ENCODE results near the gene CDKN2D. TPM values are rescaled to one million over a fixed set of nuclear protein-coding genes. Genes with fewer than 3 reads are reported as not detected.

Gene CDKN2D
- total and polyA plus RNA-seq, 10 of the 15 experiments (the other 5 are each of a cell fraction or from before 2014, with no cell fraction given): 0.53 to 17.2 (median 6.7) TPM

DNA sequence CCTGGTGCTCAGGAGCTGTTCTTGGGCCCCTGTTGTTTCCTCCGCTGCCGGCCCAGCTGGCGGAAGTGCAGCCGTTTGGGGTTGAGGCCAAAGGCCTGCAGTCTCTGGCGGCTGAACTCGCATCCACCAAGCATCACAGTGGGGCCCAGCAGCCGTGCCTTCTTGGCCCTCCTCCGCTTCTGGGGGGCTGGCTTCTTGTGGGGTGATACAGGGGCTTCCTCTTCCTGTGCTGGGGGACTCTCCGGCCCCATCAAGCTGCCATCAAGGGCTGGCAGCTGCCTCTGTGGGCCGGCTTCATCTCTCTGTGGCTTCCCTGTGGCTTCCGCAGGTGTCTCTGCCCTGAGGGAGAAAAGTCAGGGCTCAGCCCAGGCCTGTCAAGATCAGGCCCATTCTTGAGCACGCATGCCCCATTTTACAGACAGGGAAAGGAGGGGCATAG is 14.8 kb downstream of the CDKN2D start:
- Histone ChIP-seq H4K20me1 (ENCODE audit: control insufficient read depth, insufficient read depth) (no peaks in the 10 kb centered on the region), H2AFZ (ENCODE audit: control insufficient read depth, low read depth, low read length) (no peak overlapping the region; the same call in 1 of the 2 replicates), H3K9me3 (replicated peaks; ENCODE audit: control insufficient read depth, insufficient read depth, low read length) (no peaks in the 10 kb centered on the region; the same call in 2 of the 3 replicates), H3K79me2 (ENCODE audit: control insufficient read depth, insufficient read depth, low read length) (no peaks in the 10 kb centered on the region; the same call in 1 of the 2 replicates), H3K36me3 (ENCODE audit: control insufficient read depth in 2 of 2, insufficient read depth in 2 of 2, low read length in 1 of 2) (peaks cover 26 to 27% of the 10 kb centered on the region in 2 experiments), H3K27ac (ENCODE audit: control insufficient read depth, insufficient read depth) (peak overlapping the region; percentile 65), H3K27me3 (replicated peaks in 1 of 2; ENCODE audit: control insufficient read depth in 2 of 2, insufficient read depth in 2 of 2, low read length in 1 of 2) (no peaks in the 10 kb centered on the region), H3K4me3 (no peak overlapping the region), H3K9ac (ENCODE audit: control insufficient read depth, insufficient read depth, low read length) (peak overlapping the region; percentile 65; the same call in 1 of the 2 replicates), H3K4me1 (ENCODE audit: control insufficient read depth, insufficient read depth, low read length) (peaks cover 46% of the 10 kb centered on the region), H3K4me2 (ENCODE audit: control insufficient read depth, insufficient read depth) (peak overlapping the region; percentile 62; the same call in 1 of the 2 replicates)
- in situ Hi-C loops (cut with MboI): no loop called here
- no TSS peak for BruUV-seq (replicated peaks)
- WGBS (ENCODE audit: insufficient coverage, insufficient replicate concordance, low lambda C conversion rate, missing lambda C conversion rate): 31% methylated on average over 12 of the region's 12 CpGs
- intact Hi-C loops (cut with micrococcal nuclease; ENCODE audit: unreplicated experiment): no loop called here
- CTCF ChIA-PET: interaction anchor here (1.3 to 2.1 kb wide), 6 partner anchors 12 to 146 kb away, joined by 4 to 6 read pairs (median 5); partner anchors contain the start of gene KRI1
- DNase-seq (ENCODE audit: low read depth, low spot score) (peak; percentile 55), FAIRE-seq (peak; percentile 87), ATAC-seq (peak; percentile 72)
- RAD21 ChIA-PET (ENCODE audit: unreplicated experiment): interaction anchor here (1.1 to 2.0 kb wide), 4 partner anchors 12 to 146 kb away, joined by 3 to 8 read pairs (median 5); partner anchors contain the start of gene KRI1
- POLR2A ChIA-PET: interaction anchor here (0.6 to 0.7 kb wide), 2 partner anchors 142 to 410 kb away, joined by 3 to 4 read pairs; no protein-coding TSS in a partner anchor
- SMC1A ChIA-PET (ENCODE audit: uncharacterized antibody, unreplicated experiment): interaction anchor here (1.1 kb wide), 2 partner anchors 10 to 50 kb away, joined by 3 read pairs; no protein-coding TSS in a partner anchor
- TF ChIP-seq NBN (IDR thresholded peaks at IDR 0.05) (peak; percentile 45; the same call in 1 of the 2 replicates), TARDBP (IDR thresholded peaks at IDR 0.05; ENCODE audit: borderline replicate concordance) (0 out of 2 replicates have a peak, but pooled peaks have one; percentile 6), NR2F1 (conservative IDR thresholded peaks at IDR 0.05) (peak; percentile 68), RFX5 (IDR thresholded peaks at IDR 0.05; ENCODE audit: low read depth, low read length) (no peak), CREM (IDR thresholded peaks at IDR 0.05; ENCODE audit: low read depth) (peak; percentile 7; the same call in 1 of the 2 replicates), RUNX3 (IDR thresholded peaks at IDR 0.05; ENCODE audit: low read length) (peak; percentile 85), ETV6 (conservative IDR thresholded peaks at IDR 0.05 in 1 of 2, IDR thresholded peaks at IDR 0.05 in 1 of 2; ENCODE audit: borderline replicate concordance in 1 of 2, low read depth in 1 of 2) (peak in 1 of 2 experiments; percentile 58; a peak in 1 of 4 replicates), YY1 (IDR thresholded peaks at IDR 0.05; ENCODE audit: low read depth, low read length) (peak; percentile 47; the same call in 1 of the 2 replicates), HDGF (IDR thresholded peaks at IDR 0.05) (peak; percentile 62; the same call in 1 of the 2 replicates), NFIC (IDR thresholded peaks at IDR 0.05; ENCODE audit: low read depth, low read length) (no peak), SIN3A (IDR thresholded peaks at IDR 0.05; ENCODE audit: low read depth, low read length) (0 out of 2 replicates have a peak, but pooled peaks have one; percentile 33), WRNIP1 (IDR thresholded peaks at IDR 0.05; ENCODE audit: borderline replicate concordance, low read depth, low read length) (no peak), CHD1 (IDR thresholded peaks at IDR 0.05; ENCODE audit: low read depth, low read length) (no peak), SPI1 (IDR thresholded peaks at IDR 0.05; ENCODE audit: borderline replicate concordance, insufficient read depth, low read depth, low read length) (peak; percentile 57), GATAD2B (conservative IDR thresholded peaks at IDR 0.05; ENCODE audit: low read depth) (0 out of 2 replicates have a peak, but pooled peaks have one; percentile 37), POU2F2 (IDR thresholded peaks at IDR 0.05; ENCODE audit: borderline replicate concordance, low read depth, low read length) (0 out of 3 replicates have a peak, but pooled peaks have one; percentile 29), SREBF2 (IDR thresholded peaks at IDR 0.05; ENCODE audit: low read length) (no peak), TCF12 (IDR thresholded peaks at IDR 0.05; ENCODE audit: low read depth, low read length) (peak; percentile 85), DPF2 (IDR thresholded peaks at IDR 0.05) (peak; percentile 47; the same call in 1 of the 2 replicates)
- TF ChIP-seq, protein P1, sequence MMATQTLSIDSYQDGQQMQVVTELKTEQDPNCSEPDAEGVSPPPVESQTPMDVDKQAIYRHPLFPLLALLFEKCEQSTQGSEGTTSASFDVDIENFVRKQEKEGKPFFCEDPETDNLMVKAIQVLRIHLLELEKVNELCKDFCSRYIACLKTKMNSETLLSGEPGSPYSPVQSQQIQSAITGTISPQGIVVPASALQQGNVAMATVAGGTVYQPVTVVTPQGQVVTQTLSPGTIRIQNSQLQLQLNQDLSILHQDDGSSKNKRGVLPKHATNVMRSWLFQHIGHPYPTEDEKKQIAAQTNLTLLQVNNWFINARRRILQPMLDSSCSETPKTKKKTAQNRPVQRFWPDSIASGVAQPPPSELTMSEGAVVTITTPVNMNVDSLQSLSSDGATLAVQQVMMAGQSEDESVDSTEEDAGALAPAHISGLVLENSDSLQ (IDR thresholded peaks at IDR 0.05): peak; percentile 34; the same call in 1 of the 2 replicates
- TF ChIP-seq, protein P2, sequence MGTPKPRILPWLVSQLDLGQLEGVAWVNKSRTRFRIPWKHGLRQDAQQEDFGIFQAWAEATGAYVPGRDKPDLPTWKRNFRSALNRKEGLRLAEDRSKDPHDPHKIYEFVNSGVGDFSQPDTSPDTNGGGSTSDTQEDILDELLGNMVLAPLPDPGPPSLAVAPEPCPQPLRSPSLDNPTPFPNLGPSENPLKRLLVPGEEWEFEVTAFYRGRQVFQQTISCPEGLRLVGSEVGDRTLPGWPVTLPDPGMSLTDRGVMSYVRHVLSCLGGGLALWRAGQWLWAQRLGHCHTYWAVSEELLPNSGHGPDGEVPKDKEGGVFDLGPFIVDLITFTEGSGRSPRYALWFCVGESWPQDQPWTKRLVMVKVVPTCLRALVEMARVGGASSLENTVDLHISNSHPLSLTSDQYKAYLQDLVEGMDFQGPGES (IDR thresholded peaks at IDR 0.05): no peak
- TF ChIP-seq, protein P3, sequence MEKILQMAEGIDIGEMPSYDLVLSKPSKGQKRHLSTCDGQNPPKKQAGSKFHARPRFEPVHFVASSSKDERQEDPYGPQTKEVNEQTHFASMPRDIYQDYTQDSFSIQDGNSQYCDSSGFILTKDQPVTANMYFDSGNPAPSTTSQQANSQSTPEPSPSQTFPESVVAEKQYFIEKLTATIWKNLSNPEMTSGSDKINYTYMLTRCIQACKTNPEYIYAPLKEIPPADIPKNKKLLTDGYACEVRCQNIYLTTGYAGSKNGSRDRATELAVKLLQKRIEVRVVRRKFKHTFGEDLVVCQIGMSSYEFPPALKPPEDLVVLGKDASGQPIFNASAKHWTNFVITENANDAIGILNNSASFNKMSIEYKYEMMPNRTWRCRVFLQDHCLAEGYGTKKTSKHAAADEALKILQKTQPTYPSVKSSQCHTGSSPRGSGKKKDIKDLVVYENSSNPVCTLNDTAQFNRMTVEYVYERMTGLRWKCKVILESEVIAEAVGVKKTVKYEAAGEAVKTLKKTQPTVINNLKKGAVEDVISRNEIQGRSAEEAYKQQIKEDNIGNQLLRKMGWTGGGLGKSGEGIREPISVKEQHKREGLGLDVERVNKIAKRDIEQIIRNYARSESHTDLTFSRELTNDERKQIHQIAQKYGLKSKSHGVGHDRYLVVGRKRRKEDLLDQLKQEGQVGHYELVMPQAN (conservative IDR thresholded peaks at IDR 0.05): 0 out of 2 replicates have a peak, but pooled peaks have one; percentile 25

Data from GM12878 (cell line).